ENCODE data around the gene ITFG1. TPM values are rescaled to one million over a fixed set of nuclear protein-coding genes. Genes with fewer than 3 reads are reported as not detected.

ITFG1 gene
- total RNA-seq, 2 experiments from 2014 or later, result 16.5 to 16.7 TPM

DNA sequence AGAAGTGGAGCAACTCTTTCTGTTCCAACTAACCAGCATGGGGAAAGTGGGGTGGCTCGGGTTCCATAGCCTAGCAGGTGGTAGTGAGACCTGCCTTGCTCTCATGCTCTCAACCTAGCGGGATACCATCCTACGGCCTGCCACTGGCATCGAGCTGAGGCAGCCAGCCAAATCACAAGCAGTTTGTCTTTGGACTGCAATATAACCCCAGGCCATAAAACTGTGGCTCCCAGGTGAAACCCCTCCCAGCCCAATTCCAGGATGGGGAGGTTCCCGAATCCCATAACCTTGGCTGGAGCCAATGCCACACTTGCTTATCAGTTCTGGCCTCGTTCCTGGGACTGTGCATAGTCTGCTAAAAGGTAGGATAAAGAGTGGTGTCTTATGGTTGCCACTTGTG lies 161.3 kb downstream of the ITFG1 start:
- DNase-seq (no peak), ATAC-seq (no peak)
- Mint-ChIP-seq H3K4me1 (ENCODE audit: low read depth) (no peaks in the 10 kb centered on the region), H3K36me3 (ENCODE audit: low read depth) (peaks cover 45% of the 10 kb centered on the region), H3K27ac (no peak overlapping the region), H3K4me3 (no peak overlapping the region), H3K27me3 (no peaks in the 10 kb centered on the region), H3K9me3 (peaks cover 18% of the 10 kb centered on the region)
- POLR2A ChIA-PET, result no interaction called here
- intact Hi-C loops (cut with micrococcal nuclease), result no loop called here
- CTCF ChIA-PET, result no interaction called here
- TF ChIP-seq, protein P1, sequence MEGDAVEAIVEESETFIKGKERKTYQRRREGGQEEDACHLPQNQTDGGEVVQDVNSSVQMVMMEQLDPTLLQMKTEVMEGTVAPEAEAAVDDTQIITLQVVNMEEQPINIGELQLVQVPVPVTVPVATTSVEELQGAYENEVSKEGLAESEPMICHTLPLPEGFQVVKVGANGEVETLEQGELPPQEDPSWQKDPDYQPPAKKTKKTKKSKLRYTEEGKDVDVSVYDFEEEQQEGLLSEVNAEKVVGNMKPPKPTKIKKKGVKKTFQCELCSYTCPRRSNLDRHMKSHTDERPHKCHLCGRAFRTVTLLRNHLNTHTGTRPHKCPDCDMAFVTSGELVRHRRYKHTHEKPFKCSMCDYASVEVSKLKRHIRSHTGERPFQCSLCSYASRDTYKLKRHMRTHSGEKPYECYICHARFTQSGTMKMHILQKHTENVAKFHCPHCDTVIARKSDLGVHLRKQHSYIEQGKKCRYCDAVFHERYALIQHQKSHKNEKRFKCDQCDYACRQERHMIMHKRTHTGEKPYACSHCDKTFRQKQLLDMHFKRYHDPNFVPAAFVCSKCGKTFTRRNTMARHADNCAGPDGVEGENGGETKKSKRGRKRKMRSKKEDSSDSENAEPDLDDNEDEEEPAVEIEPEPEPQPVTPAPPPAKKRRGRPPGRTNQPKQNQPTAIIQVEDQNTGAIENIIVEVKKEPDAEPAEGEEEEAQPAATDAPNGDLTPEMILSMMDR (IDR thresholded peaks at IDR 0.05), result no peak

DNA sequence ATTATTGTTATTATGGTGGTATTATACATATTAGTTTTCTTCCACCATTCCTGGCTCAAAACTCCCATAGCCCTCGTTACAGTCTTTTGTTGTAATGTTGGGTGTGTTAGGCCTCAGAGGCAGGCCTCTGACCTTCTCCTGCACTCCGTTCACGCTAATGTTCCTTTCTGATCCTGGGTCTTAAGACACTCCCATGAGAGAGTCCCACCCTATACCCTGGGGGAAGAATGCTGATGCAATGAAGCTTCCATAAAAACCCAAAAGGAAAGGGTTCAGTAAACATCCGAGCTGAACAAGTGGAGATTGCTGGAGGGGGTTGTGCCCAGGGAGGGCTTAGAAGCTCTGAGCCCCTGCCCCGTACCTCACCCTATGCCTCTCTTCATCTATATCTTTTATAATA lies 175.9 kb downstream of the ITFG1 start:
- Mint-ChIP-seq H3K36me3 (ENCODE audit: low read depth) (peaks cover 35% of the 10 kb centered on the region), H3K9me3 (peaks cover 21% of the 10 kb centered on the region), H3K4me1 (ENCODE audit: low read depth) (no peaks in the 10 kb centered on the region), H3K4me3 (no peak overlapping the region), H3K27me3 (no peaks in the 10 kb centered on the region), H3K27ac (no peak overlapping the region)
- ChIA-PET CTCF (no interaction called here), POLR2A (no interaction called here)
- no peak for ATAC-seq
- no peak for DNase-seq
- intact Hi-C loops (cut with micrococcal nuclease), result no loop called here
- TF ChIP-seq, protein P1 (IDR thresholded peaks at IDR 0.05), result no peak

DNA sequence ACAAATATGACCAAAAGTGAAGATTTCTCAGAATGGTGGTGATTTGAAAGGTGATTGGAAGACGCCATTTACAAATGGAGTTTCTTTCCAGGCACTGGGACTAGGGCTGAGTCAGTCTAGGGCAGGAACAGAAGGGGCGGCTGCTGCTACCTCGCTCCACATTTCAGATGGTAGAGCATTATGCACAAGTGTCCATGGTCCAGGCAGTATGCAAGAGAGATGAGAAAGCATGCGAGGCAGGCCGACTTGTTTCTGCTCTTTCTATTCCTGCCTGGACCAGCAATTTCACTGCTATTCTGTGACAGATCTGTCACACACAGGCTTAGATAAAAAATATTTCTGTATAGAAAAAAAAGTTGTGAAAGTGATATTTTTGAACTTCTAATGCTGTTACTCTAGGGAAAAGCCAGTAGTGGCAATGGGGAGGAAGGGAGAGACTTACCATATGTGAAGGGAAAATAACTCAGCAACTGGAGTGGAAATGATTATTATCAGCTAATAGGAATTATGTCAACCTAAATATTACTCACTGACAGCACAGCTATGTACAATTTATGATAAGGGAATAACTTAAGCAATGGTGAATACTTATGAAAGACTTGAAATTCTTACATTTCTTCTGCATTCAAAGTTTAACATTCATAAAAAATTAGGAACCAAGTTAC lies 182.4 kb downstream of the ITFG1 start:
- peaks cover 8% of the 10 kb centered on the region for H3K9me3 Mint-ChIP-seq
- TF ChIP-seq, protein P1 (IDR thresholded peaks at IDR 0.05), result no peak
- ChIA-PET POLR2A (no interaction called here), CTCF (no interaction called here)
- no peak for DNase-seq
- no peak overlapping the region for H3K27ac Mint-ChIP-seq
- no peak for ATAC-seq
- no peaks in the 10 kb centered on the region for H3K27me3 Mint-ChIP-seq
- H3K4me3 Mint-ChIP-seq, result no peak overlapping the region
- intact Hi-C loops (cut with micrococcal nuclease), result no loop called here
- H3K4me1 Mint-ChIP-seq (ENCODE audit: low read depth), result no peaks in the 10 kb centered on the region
- H3K36me3 Mint-ChIP-seq (ENCODE audit: low read depth), result peaks cover 13% of the 10 kb centered on the region

DNA sequence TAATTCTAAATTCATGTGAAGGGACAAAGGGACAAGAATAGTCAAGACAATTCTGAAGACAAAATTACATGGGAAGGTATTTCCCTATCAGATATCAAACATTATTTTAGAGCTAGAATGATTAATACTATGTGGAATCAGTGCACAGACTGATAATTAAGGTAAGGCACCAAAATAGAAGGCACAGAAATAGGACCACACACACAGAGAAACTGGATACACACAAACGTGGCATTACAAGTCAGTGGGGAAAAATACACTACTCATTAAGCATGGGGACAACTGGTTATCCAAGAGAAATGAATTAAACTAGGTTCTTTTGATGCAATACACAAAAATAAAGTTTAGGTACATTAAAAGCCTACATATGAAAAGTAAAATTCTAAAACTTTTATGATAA lies 184.3 kb downstream of the ITFG1 start:
- CTCF ChIA-PET, result no interaction called here
- TF ChIP-seq, protein P1 (IDR thresholded peaks at IDR 0.05), result no peak
- Mint-ChIP-seq H3K4me3 (no peak overlapping the region), H3K36me3 (ENCODE audit: low read depth) (peaks cover 16% of the 10 kb centered on the region), H3K9me3 (no peaks in the 10 kb centered on the region), H3K4me1 (ENCODE audit: low read depth) (no peaks in the 10 kb centered on the region), H3K27me3 (no peaks in the 10 kb centered on the region), H3K27ac (no peak overlapping the region)
- DNase-seq (no peak), ATAC-seq (no peak)
- intact Hi-C loops (cut with micrococcal nuclease), result no loop called here
- POLR2A ChIA-PET, result no interaction called here

GRCh38 chr16:47262938-47263337 lies 197.9 kb downstream of the ITFG1 start:
- intact Hi-C loops (cut with micrococcal nuclease), result no loop called here
- TF ChIP-seq, protein P1 (IDR thresholded peaks at IDR 0.05), result no peak
- ATAC-seq, result no peak
- no peaks in the 10 kb centered on the region for H3K27me3 Mint-ChIP-seq
- no peak overlapping the region for H3K27ac Mint-ChIP-seq
- CTCF ChIA-PET, result no interaction called here
- peaks cover 3% of the 10 kb centered on the region for H3K36me3 Mint-ChIP-seq (ENCODE audit: low read depth)
- H3K9me3 Mint-ChIP-seq, result no peaks in the 10 kb centered on the region
- POLR2A ChIA-PET, result no interaction called here
- H3K4me3 Mint-ChIP-seq, result no peak overlapping the region
- no peak for DNase-seq
- peaks cover 6% of the 10 kb centered on the region for H3K4me1 Mint-ChIP-seq (ENCODE audit: low read depth)

Data from activated CD8-positive, alpha-beta T cell treated with anti-CD3 and anti-CD28 coated beads for 36 hours (primary cell).